CD4-positive, CD25-positive, alpha-beta regulatory T cell (primary cell): ENCODE results near the gene SYNPO2L. TPM values are rescaled to one million over a fixed set of nuclear protein-coding genes. Genes with fewer than 3 reads are reported as not detected.
A peak's percentile ranks its signal among the peaks of the same experiment; 100 is the strongest.
"Not testable (repeated sequence)": the region's sequence is repeated elsewhere in the genome, so short reads cannot be mapped to it uniquely, and the experiment has no call there.

Experiments
- ATAC-seq, 2 donors: fragments of 150-1000 bp; cut with Tn5 transposase; one replicate each; pipeline ENCODE4 v1.10.0; 2021; ENCODE audit warnings: low read depth in 2 of 2, moderate number of reproducible peaks in 2 of 2, moderate library complexity in 1 of 2
- DNase-seq, 3 donors: peaks; one replicate each; pipeline versions ENCODE4 v3.0.0 to v3.0.0-alpha.2; 2012 to 2022; ENCODE audit warnings: mixed read lengths in 1 of 3
- H3K27ac ChIP-seq: one replicate; pipeline ENCODE4 v1.7.0; 2013; ENCODE audit warnings: mild to moderate bottlenecking, low read length; ENCODE audit not compliant: insufficient read depth, poor library complexity, severe bottlenecking
- H3K27me3 ChIP-seq: one replicate; pipeline ENCODE4 v1.7.0; 2013; ENCODE audit warnings: low read length; ENCODE audit not compliant: control insufficient read depth, insufficient read depth
- H3K36me3 ChIP-seq: one replicate; pipeline ENCODE4 v1.7.0; 2013; ENCODE audit warnings: mild to moderate bottlenecking, low read length, moderate library complexity; ENCODE audit not compliant: control insufficient read depth, insufficient read depth
- H3K4me1 ChIP-seq: 2 replicates; pipeline ENCODE4 v1.7.0; 2013; ENCODE audit warnings: mild to moderate bottlenecking, low read length; ENCODE audit not compliant: insufficient read depth, control insufficient read depth, poor library complexity, severe bottlenecking
- H3K4me3 ChIP-seq: one replicate; pipeline ENCODE4 v1.7.0; 2013; ENCODE audit warnings: low read depth, mild to moderate bottlenecking, low read length, moderate library complexity
- H3K9me3 ChIP-seq, 2 experiments: 1 replicate in 1 of 2; 2 replicates in 1 of 2; pipeline ENCODE4 v1.7.0; 2013; ENCODE audit warnings: low read length in 2 of 2, mild to moderate bottlenecking in 1 of 2, moderate library complexity in 1 of 2; ENCODE audit not compliant: control insufficient read depth in 2 of 2
- H3K27ac Mint-ChIP-seq, 3 donors: one replicate each; pipeline ENCODE4 v1.8.0; 2020 to 2022; ENCODE audit warnings: mild to moderate bottlenecking in 3 of 3, mixed read lengths in 3 of 3, moderate library complexity in 2 of 3
- H3K27me3 Mint-ChIP-seq: one replicate; pipeline ENCODE4 v1.8.0; 2022; ENCODE audit warnings: mild to moderate bottlenecking, mixed read lengths
- H3K36me3 Mint-ChIP-seq: one replicate; pipeline ENCODE4 v1.8.0; 2020; ENCODE audit warnings: mixed read lengths
- H3K4me1 Mint-ChIP-seq, 4 donors: one replicate each; pipeline ENCODE4 v1.8.0; 2020 to 2022; ENCODE audit warnings: mixed read lengths in 4 of 4, mild to moderate bottlenecking in 1 of 4
- H3K4me3 Mint-ChIP-seq, 4 donors: one replicate each; pipeline ENCODE4 v1.8.0; 2020 to 2022; ENCODE audit warnings: mild to moderate bottlenecking in 4 of 4, mixed read lengths in 4 of 4, moderate library complexity in 3 of 4
- H3K9me3 Mint-ChIP-seq, 7 donors: one replicate each; pipeline ENCODE4 v1.8.0; 2020 to 2022; ENCODE audit warnings: mixed read lengths in 7 of 7, mild to moderate bottlenecking in 3 of 7, moderate library complexity in 2 of 7
- polyA plus RNA-seq, 4 donors: library from polyadenylated mRNA; unstranded; fragments of 300-500 nt; fragmentation: Illumina TruSeq; gene quantifications; one replicate each; pipeline ENCODE4 v1.2.3, GENCODE V29; 2021
- total RNA-seq: library from RNA; stranded (reverse); gene quantifications from one replicate; pipeline ENCODE4 v1.2.3, GENCODE V29; 2022

Gene SYNPO2L
- total RNA-seq = not detected
- not detected for polyA plus RNA-seq

GRCh38 chr10:73655990-73656298, at the start of gene SYNPO2L:
Gene SYNPO2L (minus strand): TSS chr10:73656029. CDS start chr10:73655922, 107 bp downstream.
- Mint-ChIP-seq H3K4me1 (no peaks in the 10 kb centered on the region), H3K27ac (peak within 1 kb of the TSS in 1 of 3 donors; percentile 8), H3K27me3 (peaks cover 4% of the 10 kb centered on the region), H3K9me3 (no peaks in the 10 kb centered on the region), H3K4me3 (no peak within 1 kb of the TSS), H3K36me3 (no peaks in the 10 kb centered on the region)
- H3K27me3 ChIP-seq = no peaks in the 10 kb centered on the region
- H3K27ac ChIP-seq = no peak within 1 kb of the TSS
- no peaks in the 10 kb centered on the region for H3K4me1 ChIP-seq
- no peaks in the 10 kb centered on the region for H3K9me3 ChIP-seq
- H3K36me3 ChIP-seq = no peaks in the 10 kb centered on the region
- ATAC-seq (no peak), DNase-seq (no peak)
- no peak within 1 kb of the TSS for H3K4me3 ChIP-seq

- not testable (repeated sequence) for H3K27me3 Mint-ChIP-seq, H3K27me3 ChIP-seq, H3K27ac ChIP-seq, ATAC-seq, H3K9me3 ChIP-seq, DNase-seq, H3K4me3 Mint-ChIP-seq, H3K4me3 ChIP-seq, H3K4me1 Mint-ChIP-seq, H3K4me1 ChIP-seq, H3K36me3 ChIP-seq, H3K9me3 Mint-ChIP-seq, H3K27ac Mint-ChIP-seq
- H3K36me3 Mint-ChIP-seq = peaks cover 20% of the 10 kb centered on the region
Measured at GRCh38 chr10:73703924-73704323, 48.1 kb upstream of the SYNPO2L start.

GRCh38 chr10:73698819-73699218, 43.0 kb upstream of the SYNPO2L start:
- not testable (repeated sequence) for ATAC-seq, H3K4me3 Mint-ChIP-seq, H3K9me3 ChIP-seq, H3K27ac ChIP-seq, H3K27me3 Mint-ChIP-seq, H3K4me3 ChIP-seq, H3K27me3 ChIP-seq, H3K4me1 Mint-ChIP-seq, H3K9me3 Mint-ChIP-seq, DNase-seq, H3K36me3 ChIP-seq, H3K4me1 ChIP-seq, H3K27ac Mint-ChIP-seq
- H3K36me3 Mint-ChIP-seq = peaks cover 13% of the 10 kb centered on the region

- H3K9me3 ChIP-seq, H3K27me3 ChIP-seq, H3K4me3 Mint-ChIP-seq, H3K27ac Mint-ChIP-seq, H3K36me3 Mint-ChIP-seq, ATAC-seq, H3K27me3 Mint-ChIP-seq, H3K27ac ChIP-seq, H3K4me1 ChIP-seq, H3K4me3 ChIP-seq, H3K4me1 Mint-ChIP-seq, DNase-seq, H3K9me3 Mint-ChIP-seq, H3K36me3 ChIP-seq: not testable (repeated sequence)
Measured at GRCh38 chr10:73697675-73698159, 41.9 kb upstream of the SYNPO2L start, which contains the start of gene AGAP5. Gene AGAP5 (minus strand): TSS chr10:73698109. CDS start chr10:73697755, 354 bp downstream.

- not testable (repeated sequence) for DNase-seq, H3K4me3 Mint-ChIP-seq, ATAC-seq
Measured at GRCh38 chr10:73695302-73695701, 39.5 kb upstream of the SYNPO2L start.

GRCh38 chr10:73690755-73691154, 34.9 kb upstream of the SYNPO2L start:
- not testable (repeated sequence) for H3K27me3 Mint-ChIP-seq, H3K4me1 ChIP-seq, H3K9me3 ChIP-seq, H3K27ac ChIP-seq, H3K9me3 Mint-ChIP-seq, H3K4me1 Mint-ChIP-seq, H3K36me3 ChIP-seq, H3K27ac Mint-ChIP-seq, H3K4me3 Mint-ChIP-seq, H3K27me3 ChIP-seq, ATAC-seq, H3K4me3 ChIP-seq, DNase-seq, H3K36me3 Mint-ChIP-seq

More at GRCh38 chr10:73695302-73695701, 39.5 kb upstream of the SYNPO2L start:
- H3K27ac ChIP-seq, H3K36me3 Mint-ChIP-seq, H3K4me1 ChIP-seq, H3K27me3 ChIP-seq, H3K27ac Mint-ChIP-seq, H3K9me3 ChIP-seq, H3K4me1 Mint-ChIP-seq, H3K27me3 Mint-ChIP-seq, H3K9me3 Mint-ChIP-seq, H3K4me3 ChIP-seq, H3K36me3 ChIP-seq: not testable (repeated sequence)

GRCh38 chr10:73689596-73689995, 33.8 kb upstream of the SYNPO2L start:
- H3K9me3 ChIP-seq, H3K27me3 ChIP-seq, H3K9me3 Mint-ChIP-seq, H3K4me3 ChIP-seq, DNase-seq, H3K4me1 ChIP-seq, H3K36me3 ChIP-seq, H3K4me1 Mint-ChIP-seq, H3K27me3 Mint-ChIP-seq, H3K4me3 Mint-ChIP-seq, ATAC-seq, H3K27ac ChIP-seq, H3K27ac Mint-ChIP-seq, H3K36me3 Mint-ChIP-seq: not testable (repeated sequence)

GRCh38 chr10:73687641-73688040, 31.8 kb upstream of the SYNPO2L start:
- H3K4me1 Mint-ChIP-seq, H3K27ac Mint-ChIP-seq, H3K9me3 ChIP-seq, H3K9me3 Mint-ChIP-seq, H3K4me3 ChIP-seq, H3K4me3 Mint-ChIP-seq, H3K27me3 Mint-ChIP-seq, H3K4me1 ChIP-seq, H3K27ac ChIP-seq, ATAC-seq, H3K36me3 Mint-ChIP-seq, H3K36me3 ChIP-seq, DNase-seq, H3K27me3 ChIP-seq: not testable (repeated sequence)
